GM23338 (cell line): ENCODE measurements around the gene FAM81A. TPM values are rescaled to one million over a fixed set of nuclear protein-coding genes. Genes with fewer than 3 reads are reported as not detected.

Source experiments
- ATAC-seq: fragments of 200-7000 bp; cut with Tn5 transposase; 3 replicates; pipeline ENCODE4 v1.9.1; 2020
- DNase-seq: peaks from one replicate; pipeline ENCODE4 v3.0.0-alpha.2; 2015; ENCODE audit warnings: low spot score
- H2AFZ ChIP-seq: fragments of 200-600 bp; sonication (generic); 2 replicates; pipeline ENCODE4 v1.8.0; 2016; ENCODE audit warnings: antibody characterized with exemption, mild to moderate bottlenecking, moderate library complexity
- H3F3A ChIP-seq: fragments of 200-600 bp; sonication (generic); replicated peaks from 2 replicates; pipeline ENCODE4 v1.8.0; 2017; ENCODE audit warnings: antibody characterized with exemption, mixed run types, low read depth
- H3K27ac ChIP-seq: fragments of 200-600 bp; sonication (generic); 2 replicates; pipeline ENCODE4 v1.6.1; 2016; ENCODE audit warnings: low read depth
- H3K27me3 ChIP-seq: fragments of 200-600 bp; sonication (generic); 2 replicates; pipeline ENCODE4 v1.8.0; 2016; ENCODE audit warnings: mild to moderate bottlenecking, mixed run types, moderate library complexity; ENCODE audit not compliant: insufficient read depth
- H3K36me3 ChIP-seq: fragments of 200-600 bp; sonication (generic); 2 replicates; pipeline ENCODE4 v1.8.0; 2016; ENCODE audit warnings: mild to moderate bottlenecking; ENCODE audit not compliant: insufficient read depth
- H3K4me1 ChIP-seq: fragments of 200-600 bp; sonication (generic); 2 replicates; pipeline ENCODE4 v1.8.0; 2016; ENCODE audit warnings: mild to moderate bottlenecking, moderate library complexity; ENCODE audit not compliant: insufficient read depth
- H3K4me2 ChIP-seq: fragments of 200-600 bp; sonication (generic); 2 replicates; pipeline ENCODE4 v1.7.1; 2017; ENCODE audit warnings: mixed run types
- H3K4me3 ChIP-seq: fragments of 200-600 bp; sonication (generic); 2 replicates; pipeline ENCODE4 v1.6.1; 2016; ENCODE audit warnings: mixed run types
- H3K79me2 ChIP-seq: fragments of 200-600 bp; sonication (generic); replicated peaks from 2 replicates; pipeline ENCODE4 v1.8.0; 2017; ENCODE audit warnings: mild to moderate bottlenecking; ENCODE audit not compliant: insufficient read depth
- H3K9me2 ChIP-seq: fragments of 200-600 bp; sonication (generic); 2 replicates; pipeline ENCODE4 v1.8.0; 2017; ENCODE audit not compliant: insufficient read depth
- H4K20me1 ChIP-seq: fragments of 200-600 bp; sonication (generic); replicated peaks from 2 replicates; pipeline ENCODE4 v1.8.0; 2017; ENCODE audit warnings: mild to moderate bottlenecking; ENCODE audit not compliant: insufficient read depth
- H3K27ac Mint-ChIP-seq: 2 replicates; pipeline ENCODE4 v1.8.0; 2020; ENCODE audit warnings: inconsistent platforms, mild to moderate bottlenecking, moderate library complexity, mixed read lengths
- H3K27me3 Mint-ChIP-seq: 3 replicates; pipeline ENCODE4 v1.8.0; 2022; ENCODE audit warnings: low read depth, mild to moderate bottlenecking, moderate library complexity, mixed read lengths, inconsistent platforms; ENCODE audit not compliant: insufficient read depth, poor library complexity
- H3K36me3 Mint-ChIP-seq: 3 replicates; pipeline ENCODE4 v1.8.0; 2021; ENCODE audit warnings: low read depth, mild to moderate bottlenecking, inconsistent platforms, moderate library complexity, mixed read lengths
- H3K4me1 Mint-ChIP-seq: 3 replicates; pipeline ENCODE4 v1.8.0; 2020; ENCODE audit warnings: mild to moderate bottlenecking, inconsistent platforms, mixed read lengths
- H3K4me3 Mint-ChIP-seq: 3 replicates; pipeline ENCODE4 v1.8.0; 2021; ENCODE audit warnings: moderate library complexity, mild to moderate bottlenecking, inconsistent platforms, mixed read lengths
- H3K9me3 Mint-ChIP-seq: 3 replicates; pipeline ENCODE4 v1.8.0; 2020; ENCODE audit warnings: moderate library complexity, mild to moderate bottlenecking, inconsistent platforms, mixed read lengths
- CREB1 ChIP-seq: fragments of 250-450 bp; sonication (Bioruptor Pico); IDR thresholded peaks from 2 replicates; pipeline ENCODE4 v1.5.0; 2020; ENCODE audit warnings: low read depth, mild to moderate bottlenecking, moderate library complexity
- EZH2 ChIP-seq: fragments of 200-600 bp; sonication (generic); IDR thresholded peaks from one replicate; pipeline ENCODE4 v1.8.0; 2017; ENCODE audit warnings: antibody characterized with exemption, mild to moderate bottlenecking, low read depth; ENCODE audit not compliant: unreplicated experiment
- EZH2phosphoT487 ChIP-seq: fragments of 200-600 bp; sonication (generic); IDR thresholded peaks from one replicate; pipeline ENCODE4 v1.8.1; 2018; ENCODE audit warnings: antibody characterized with exemption; ENCODE audit not compliant: unreplicated experiment
- JUNB ChIP-seq: IDR thresholded peaks from one replicate; pipeline ENCODE4 v1.6.1; 2016; ENCODE audit warnings: antibody characterized with exemption; ENCODE audit not compliant: unreplicated experiment
- NANOG ChIP-seq: IDR thresholded peaks from 2 replicates; pipeline ENCODE4 v1.6.1; 2016; ENCODE audit warnings: antibody characterized with exemption, borderline replicate concordance
- POLR2AphosphoS5 ChIP-seq: IDR thresholded peaks from 2 replicates; pipeline ENCODE4 v1.6.1; 2016; ENCODE audit warnings: antibody characterized with exemption, low read depth
- STAT1 ChIP-seq: IDR thresholded peaks from one replicate; pipeline ENCODE4 v1.6.1; 2016; ENCODE audit warnings: antibody characterized with exemption; ENCODE audit not compliant: unreplicated experiment
- ZNF114 ChIP-seq: fragments of 250-450 bp; sonication (Bioruptor Pico); IDR thresholded peaks from 2 replicates; pipeline ENCODE4 v1.5.0; 2020; ENCODE audit warnings: mild to moderate bottlenecking, moderate library complexity
- ZNF331 ChIP-seq: fragments of 250-450 bp; sonication (Bioruptor Pico); IDR thresholded peaks from 2 replicates; pipeline ENCODE4 v1.5.0; 2020; ENCODE audit warnings: low read depth, mild to moderate bottlenecking, moderate library complexity
- polyA plus RNA-seq: library from polyadenylated mRNA; unstranded; fragments of >200 nt; fragmentation: Nextera tagmentation; extraction: Ambion mirVana; gene quantifications from 2 replicates; pipeline ENCODE4 v1.2.1, GENCODE V29; 2016
- total RNA-seq: library from RNA; depleted of rRNA; stranded (reverse); fragments of >200 nt; shearing (Covaris generic); gene quantifications from 2 replicates; pipeline ENCODE4 v1.2.3, GENCODE V29; 2014
- TF ChIP-seq, protein P1 (sequence below): IDR thresholded peaks from 2 replicates; pipeline ENCODE4 v1.6.1; 2016; ENCODE audit warnings: antibody characterized with exemption
- TF ChIP-seq, protein P2 (sequence below), 2 experiments: fragments of 200-600 bp in 1 of 2; sonication (generic) in 1 of 2; conservative IDR thresholded peaks; 2 replicates each; pipeline versions ENCODE4 v1.5.1 to v1.6.1; 2016 to 2017; ENCODE audit warnings: antibody characterized with exemption in 2 of 2, low read depth in 2 of 2, mild to moderate bottlenecking in 2 of 2, moderate library complexity in 1 of 2
- TF ChIP-seq, protein P3 (sequence below): fragments of 250-450 bp; sonication (Bioruptor Pico); IDR thresholded peaks from 2 replicates; pipeline ENCODE4 v1.5.0; 2020; ENCODE audit warnings: mild to moderate bottlenecking, moderate library complexity
- TF ChIP-seq, protein P4 (sequence below): IDR thresholded peaks from one replicate; pipeline ENCODE4 v1.6.1; 2018; ENCODE audit warnings: antibody characterized with exemption; ENCODE audit not compliant: unreplicated experiment

The FAM81A gene
- total and polyA plus RNA-seq, 2 experiments from 2014 or later = 0.73 to 4.1 TPM

DNA sequence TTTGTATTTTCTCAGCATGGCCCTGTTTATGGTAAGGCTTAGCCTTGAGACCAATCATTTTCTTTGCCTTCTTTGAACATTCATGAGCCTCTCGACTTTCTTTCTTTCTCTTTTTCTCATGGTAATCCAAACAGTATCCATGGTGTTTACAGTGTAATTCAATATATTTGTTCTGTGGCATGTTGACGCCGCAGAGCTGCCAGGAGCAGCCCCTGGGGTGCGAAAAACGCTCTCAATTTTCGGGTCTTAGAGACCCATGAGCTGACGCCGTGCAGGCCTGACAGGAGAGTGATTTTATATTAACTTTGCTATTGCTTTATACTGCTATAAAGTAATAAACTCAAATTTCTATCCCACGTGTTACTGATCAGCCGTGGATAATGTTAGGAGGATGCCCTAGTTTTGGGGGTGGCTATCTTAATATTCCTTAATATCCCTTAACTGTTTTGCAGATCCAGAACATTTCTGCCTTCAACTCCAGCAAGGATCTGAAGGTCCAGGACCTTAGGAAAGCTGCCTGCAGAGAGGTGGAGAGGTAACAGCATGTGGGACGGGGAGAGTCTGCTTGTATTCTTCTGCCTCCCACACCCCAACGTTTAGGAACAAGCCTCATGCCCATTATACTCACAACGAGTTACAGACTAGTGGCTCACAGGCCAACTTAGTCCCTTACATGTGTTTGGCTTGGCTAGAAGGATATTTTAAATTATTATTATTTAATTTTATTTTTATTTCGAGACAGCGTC is 36.0 kb upstream of the FAM81A start:
- Histone ChIP-seq H4K20me1 (no peaks in the 10 kb centered on the region), H3K4me3 (peak overlapping the region; percentile 21; the same call in 1 of the 2 replicates), H3K36me3 (no peaks in the 10 kb centered on the region), H3K4me1 (peaks cover 43% of the 10 kb centered on the region), H2AFZ (no peak overlapping the region), H3F3A (0 out of 2 replicates have a peak, but pooled peaks cover 3% of the 10 kb centered on the region), H3K9me2 (no peaks in the 10 kb centered on the region), H3K27me3 (peaks cover 22% of the 10 kb centered on the region; the same call in 1 of the 2 replicates), H3K79me2 (no peaks in the 10 kb centered on the region), H3K27ac (no peak overlapping the region), H3K4me2 (peak overlapping the region; percentile 70)
- no peak overlapping the region for H3K27ac Mint-ChIP-seq
- DNase-seq (peak; percentile 40), ATAC-seq (peak; percentile 77)
- H3K9me3 Mint-ChIP-seq = no peaks in the 10 kb centered on the region
- H3K4me1 Mint-ChIP-seq = peaks cover 33% of the 10 kb centered on the region
- H3K4me3 Mint-ChIP-seq = no peak overlapping the region; the same call in 2 of the 3 replicates
- TF ChIP-seq STAT1 (no peak), ZNF114 (CRISPR knock-in tag) (no peak), ZNF331 (no peak), JUNB (no peak), NANOG (no peak), EZH2 (no peak), CREB1 (CRISPR knock-in tag) (no peak), POLR2AphosphoS5 (no peak), EZH2phosphoT487 (no peak)
- TF ChIP-seq, protein P1, sequence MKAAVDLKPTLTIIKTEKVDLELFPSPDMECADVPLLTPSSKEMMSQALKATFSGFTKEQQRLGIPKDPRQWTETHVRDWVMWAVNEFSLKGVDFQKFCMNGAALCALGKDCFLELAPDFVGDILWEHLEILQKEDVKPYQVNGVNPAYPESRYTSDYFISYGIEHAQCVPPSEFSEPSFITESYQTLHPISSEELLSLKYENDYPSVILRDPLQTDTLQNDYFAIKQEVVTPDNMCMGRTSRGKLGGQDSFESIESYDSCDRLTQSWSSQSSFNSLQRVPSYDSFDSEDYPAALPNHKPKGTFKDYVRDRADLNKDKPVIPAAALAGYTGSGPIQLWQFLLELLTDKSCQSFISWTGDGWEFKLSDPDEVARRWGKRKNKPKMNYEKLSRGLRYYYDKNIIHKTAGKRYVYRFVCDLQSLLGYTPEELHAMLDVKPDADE = no peak
- TF ChIP-seq, protein P2, sequence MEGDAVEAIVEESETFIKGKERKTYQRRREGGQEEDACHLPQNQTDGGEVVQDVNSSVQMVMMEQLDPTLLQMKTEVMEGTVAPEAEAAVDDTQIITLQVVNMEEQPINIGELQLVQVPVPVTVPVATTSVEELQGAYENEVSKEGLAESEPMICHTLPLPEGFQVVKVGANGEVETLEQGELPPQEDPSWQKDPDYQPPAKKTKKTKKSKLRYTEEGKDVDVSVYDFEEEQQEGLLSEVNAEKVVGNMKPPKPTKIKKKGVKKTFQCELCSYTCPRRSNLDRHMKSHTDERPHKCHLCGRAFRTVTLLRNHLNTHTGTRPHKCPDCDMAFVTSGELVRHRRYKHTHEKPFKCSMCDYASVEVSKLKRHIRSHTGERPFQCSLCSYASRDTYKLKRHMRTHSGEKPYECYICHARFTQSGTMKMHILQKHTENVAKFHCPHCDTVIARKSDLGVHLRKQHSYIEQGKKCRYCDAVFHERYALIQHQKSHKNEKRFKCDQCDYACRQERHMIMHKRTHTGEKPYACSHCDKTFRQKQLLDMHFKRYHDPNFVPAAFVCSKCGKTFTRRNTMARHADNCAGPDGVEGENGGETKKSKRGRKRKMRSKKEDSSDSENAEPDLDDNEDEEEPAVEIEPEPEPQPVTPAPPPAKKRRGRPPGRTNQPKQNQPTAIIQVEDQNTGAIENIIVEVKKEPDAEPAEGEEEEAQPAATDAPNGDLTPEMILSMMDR (conservative IDR thresholded peaks at IDR 0.05; ENCODE audit: low read depth in 2 of 2) = no peak
- TF ChIP-seq, protein P3, sequence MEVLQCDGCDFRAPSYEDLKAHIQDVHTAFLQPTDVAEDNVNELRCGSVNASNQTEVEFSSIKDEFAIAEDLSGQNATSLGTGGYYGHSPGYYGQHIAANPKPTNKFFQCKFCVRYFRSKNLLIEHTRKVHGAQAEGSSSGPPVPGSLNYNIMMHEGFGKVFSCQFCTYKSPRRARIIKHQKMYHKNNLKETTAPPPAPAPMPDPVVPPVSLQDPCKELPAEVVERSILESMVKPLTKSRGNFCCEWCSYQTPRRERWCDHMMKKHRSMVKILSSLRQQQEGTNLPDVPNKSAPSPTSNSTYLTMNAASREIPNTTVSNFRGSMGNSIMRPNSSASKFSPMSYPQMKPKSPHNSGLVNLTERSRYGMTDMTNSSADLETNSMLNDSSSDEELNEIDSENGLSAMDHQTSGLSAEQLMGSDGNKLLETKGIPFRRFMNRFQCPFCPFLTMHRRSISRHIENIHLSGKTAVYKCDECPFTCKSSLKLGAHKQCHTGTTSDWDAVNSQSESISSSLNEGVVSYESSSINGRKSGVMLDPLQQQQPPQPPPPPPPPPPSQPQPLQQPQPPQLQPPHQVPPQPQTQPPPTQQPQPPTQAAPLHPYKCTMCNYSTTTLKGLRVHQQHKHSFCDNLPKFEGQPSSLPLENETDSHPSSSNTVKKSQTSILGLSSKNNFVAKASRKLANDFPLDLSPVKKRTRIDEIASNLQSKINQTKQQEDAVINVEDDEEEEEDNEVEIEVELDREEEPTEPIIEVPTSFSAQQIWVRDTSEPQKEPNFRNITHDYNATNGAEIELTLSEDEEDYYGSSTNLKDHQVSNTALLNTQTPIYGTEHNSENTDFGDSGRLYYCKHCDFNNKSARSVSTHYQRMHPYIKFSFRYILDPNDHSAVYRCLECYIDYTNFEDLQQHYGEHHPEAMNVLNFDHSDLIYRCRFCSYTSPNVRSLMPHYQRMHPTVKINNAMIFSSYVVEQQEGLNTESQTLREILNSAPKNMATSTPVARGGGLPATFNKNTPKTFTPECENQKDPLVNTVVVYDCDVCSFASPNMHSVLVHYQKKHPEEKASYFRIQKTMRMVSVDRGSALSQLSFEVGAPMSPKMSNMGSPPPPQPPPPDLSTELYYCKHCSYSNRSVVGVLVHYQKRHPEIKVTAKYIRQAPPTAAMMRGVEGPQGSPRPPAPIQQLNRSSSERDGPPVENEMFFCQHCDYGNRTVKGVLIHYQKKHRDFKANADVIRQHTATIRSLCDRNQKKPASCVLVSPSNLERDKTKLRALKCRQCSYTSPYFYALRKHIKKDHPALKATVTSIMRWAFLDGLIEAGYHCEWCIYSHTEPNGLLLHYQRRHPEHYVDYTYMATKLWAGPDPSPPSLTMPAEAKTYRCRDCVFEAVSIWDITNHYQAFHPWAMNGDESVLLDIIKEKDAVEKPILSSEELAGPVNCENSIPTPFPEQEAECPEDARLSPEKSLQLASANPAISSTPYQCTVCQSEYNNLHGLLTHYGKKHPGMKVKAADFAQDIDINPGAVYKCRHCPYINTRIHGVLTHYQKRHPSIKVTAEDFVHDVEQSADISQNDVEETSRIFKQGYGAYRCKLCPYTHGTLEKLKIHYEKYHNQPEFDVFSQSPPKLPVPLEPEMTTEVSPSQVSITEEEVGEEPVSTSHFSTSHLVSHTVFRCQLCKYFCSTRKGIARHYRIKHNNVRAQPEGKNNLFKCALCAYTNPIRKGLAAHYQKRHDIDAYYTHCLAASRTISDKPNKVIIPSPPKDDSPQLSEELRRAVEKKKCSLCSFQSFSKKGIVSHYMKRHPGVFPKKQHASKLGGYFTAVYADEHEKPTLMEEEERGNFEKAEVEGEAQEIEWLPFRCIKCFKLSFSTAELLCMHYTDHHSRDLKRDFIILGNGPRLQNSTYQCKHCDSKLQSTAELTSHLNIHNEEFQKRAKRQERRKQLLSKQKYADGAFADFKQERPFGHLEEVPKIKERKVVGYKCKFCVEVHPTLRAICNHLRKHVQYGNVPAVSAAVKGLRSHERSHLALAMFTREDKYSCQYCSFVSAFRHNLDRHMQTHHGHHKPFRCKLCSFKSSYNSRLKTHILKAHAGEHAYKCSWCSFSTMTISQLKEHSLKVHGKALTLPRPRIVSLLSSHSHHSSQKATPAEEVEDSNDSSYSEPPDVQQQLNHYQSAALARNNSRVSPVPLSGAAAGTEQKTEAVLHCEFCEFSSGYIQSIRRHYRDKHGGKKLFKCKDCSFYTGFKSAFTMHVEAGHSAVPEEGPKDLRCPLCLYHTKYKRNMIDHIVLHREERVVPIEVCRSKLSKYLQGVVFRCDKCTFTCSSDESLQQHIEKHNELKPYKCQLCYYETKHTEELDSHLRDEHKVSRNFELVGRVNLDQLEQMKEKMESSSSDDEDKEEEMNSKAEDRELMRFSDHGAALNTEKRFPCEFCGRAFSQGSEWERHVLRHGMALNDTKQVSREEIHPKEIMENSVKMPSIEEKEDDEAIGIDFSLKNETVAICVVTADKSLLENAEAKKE = no peak
- TF ChIP-seq, protein P4, sequence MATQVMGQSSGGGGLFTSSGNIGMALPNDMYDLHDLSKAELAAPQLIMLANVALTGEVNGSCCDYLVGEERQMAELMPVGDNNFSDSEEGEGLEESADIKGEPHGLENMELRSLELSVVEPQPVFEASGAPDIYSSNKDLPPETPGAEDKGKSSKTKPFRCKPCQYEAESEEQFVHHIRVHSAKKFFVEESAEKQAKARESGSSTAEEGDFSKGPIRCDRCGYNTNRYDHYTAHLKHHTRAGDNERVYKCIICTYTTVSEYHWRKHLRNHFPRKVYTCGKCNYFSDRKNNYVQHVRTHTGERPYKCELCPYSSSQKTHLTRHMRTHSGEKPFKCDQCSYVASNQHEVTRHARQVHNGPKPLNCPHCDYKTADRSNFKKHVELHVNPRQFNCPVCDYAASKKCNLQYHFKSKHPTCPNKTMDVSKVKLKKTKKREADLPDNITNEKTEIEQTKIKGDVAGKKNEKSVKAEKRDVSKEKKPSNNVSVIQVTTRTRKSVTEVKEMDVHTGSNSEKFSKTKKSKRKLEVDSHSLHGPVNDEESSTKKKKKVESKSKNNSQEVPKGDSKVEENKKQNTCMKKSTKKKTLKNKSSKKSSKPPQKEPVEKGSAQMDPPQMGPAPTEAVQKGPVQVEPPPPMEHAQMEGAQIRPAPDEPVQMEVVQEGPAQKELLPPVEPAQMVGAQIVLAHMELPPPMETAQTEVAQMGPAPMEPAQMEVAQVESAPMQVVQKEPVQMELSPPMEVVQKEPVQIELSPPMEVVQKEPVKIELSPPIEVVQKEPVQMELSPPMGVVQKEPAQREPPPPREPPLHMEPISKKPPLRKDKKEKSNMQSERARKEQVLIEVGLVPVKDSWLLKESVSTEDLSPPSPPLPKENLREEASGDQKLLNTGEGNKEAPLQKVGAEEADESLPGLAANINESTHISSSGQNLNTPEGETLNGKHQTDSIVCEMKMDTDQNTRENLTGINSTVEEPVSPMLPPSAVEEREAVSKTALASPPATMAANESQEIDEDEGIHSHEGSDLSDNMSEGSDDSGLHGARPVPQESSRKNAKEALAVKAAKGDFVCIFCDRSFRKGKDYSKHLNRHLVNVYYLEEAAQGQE = no peak
- no peaks in the 10 kb centered on the region for H3K36me3 Mint-ChIP-seq
- peaks cover 14% of the 10 kb centered on the region for H3K27me3 Mint-ChIP-seq
